NCI-H2107 (cell line): Measurements from ENCODE around the gene CEP128.

ENCODE experiments used
- DNase-seq: peaks from one replicate; lab custom pipeline; 2025; lab: John Stamatoyannopoulos, UW

CEP128 gene

DNA sequence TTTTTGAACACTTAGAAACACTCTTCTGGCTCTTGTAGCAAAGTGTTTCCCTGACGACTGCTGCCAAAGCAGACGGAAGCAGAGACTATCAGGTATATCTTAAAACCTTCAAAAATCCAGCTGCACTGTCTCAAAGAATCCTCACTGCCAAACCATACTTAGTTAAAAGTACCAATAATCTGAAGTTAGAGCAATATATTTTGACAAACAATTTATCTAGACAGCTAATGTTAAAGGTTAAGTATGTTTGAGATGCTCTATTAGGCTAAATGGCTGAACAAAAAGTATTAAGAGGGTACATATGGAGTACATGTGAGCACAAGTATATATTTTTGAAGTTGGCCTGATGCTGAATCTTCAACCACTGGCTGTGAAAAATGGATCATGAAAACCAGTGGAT lies 398.3 kb downstream of the CEP128 start:
- no peak for DNase-seq

DNA sequence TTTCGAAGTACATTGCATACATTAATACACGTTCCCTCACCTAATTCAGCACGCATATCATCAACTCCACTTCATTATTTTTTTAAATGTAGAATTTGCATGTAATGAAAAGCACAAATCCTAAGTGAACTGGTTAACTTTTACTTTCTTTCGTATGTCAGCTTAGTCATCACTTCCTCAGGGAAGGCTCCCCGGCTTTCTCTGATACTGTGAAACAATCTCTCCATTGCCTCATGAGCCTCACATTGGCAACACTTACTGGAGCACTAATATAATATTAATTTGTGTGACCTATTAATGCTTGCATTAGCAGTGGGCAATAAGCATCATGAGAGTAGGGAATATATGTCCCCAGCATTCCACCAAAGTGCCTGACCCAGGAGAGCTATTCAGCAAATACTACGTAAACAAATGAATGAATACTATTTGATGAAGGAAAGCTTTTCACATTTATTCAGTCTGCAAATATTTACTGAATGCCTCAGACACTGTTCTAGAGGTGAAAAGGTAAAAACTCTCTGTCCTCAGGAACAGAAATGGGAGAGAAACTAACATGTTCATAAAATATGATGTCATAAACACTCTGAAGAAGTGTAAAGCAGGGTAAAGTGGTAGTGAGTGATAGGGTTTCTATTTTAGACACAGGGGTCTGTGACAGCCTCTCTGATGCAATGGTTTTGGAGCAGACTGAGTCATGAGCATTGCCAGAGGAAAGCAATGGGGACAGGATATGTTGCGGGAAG lies 402.7 kb downstream of the CEP128 start:
- no peak for DNase-seq

DNA sequence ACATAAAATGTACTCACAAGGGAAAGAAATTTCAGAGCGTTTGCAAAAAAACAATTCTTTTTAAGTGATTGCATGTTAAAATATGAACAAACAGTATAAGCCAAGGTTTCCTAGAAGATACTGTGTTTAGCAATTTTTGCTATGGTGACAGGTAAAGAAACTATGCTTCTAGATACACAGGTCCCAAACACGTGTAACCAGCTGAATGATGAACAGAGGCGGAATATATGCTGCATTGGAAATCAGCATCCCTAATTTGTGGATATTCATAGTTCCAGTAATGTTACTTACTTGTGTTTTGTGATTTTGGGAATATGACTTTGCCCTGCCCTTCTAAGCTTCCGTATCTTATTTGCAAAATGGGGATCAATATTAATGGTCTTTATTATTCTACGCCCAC lies 403.9 kb downstream of the CEP128 start:
- DNase-seq = no peak

DNA sequence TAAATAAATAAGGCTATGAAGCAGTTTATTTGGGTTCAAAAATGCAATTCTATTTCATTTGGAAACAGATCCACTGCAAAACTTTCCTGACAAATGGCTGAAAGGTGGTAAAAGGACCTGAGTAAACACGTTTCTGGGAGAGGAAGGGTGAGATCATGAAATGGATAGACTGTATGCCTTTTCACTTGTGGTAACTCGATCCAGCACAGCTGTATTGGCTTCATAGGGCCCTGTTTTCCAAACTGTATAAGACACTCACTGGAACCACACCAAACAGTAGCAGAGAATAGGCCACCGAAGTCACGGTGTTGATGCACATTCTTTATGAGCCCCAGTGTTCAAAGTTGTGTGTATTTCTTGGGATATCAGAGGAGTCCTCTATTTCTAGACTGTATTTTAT lies 405.1 kb downstream of the CEP128 start:
- peak; percentile 14 for DNase-seq

DNA sequence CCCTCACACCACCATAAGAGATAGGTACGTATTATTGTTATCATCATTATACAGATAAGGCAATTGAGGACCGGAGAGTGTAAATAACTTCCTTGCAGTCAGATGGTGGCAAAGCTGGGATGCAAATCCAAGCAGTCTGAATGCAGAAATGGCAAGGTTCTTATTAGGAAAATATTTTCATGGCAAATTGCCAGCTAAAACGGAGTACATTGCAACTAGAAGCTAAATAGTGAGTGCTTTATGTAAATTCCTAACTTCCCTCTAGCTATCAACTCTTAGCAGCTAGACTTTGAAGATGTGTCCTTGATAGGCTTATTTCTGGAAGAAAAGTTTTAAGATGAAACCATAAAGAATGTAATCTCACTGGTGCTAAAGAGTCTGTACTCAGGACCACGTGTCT lies 406.4 kb downstream of the CEP128 start:
- no peak for DNase-seq

DNA sequence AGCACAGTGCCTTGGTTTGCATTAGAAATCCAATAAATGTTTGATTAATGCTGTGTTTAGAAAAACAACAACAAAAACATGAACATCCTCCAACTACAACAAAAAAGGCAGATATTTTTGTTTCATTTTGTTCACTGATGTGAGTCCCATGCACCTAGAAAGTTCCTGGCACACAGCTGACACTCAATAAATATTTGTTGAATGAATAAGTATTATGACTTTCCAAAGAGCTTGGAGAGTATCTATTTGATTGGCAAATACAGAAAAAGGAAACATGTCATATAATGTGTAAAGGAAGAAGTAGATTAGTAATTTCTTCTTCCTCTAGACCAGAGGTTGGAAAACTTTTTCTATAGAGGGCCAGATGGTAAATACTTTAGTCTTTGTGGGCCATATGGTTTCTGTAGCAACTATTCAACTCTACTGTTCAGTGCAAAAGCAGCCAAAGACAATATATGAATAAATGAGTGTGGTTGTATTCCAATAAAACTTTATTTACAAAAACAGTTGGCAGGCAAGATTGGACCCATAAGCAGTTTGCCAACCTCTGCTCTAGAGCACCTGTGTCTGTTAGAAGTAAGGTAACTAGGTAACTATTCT lies 417.9 kb downstream of the CEP128 start:
- no peak for DNase-seq

DNA sequence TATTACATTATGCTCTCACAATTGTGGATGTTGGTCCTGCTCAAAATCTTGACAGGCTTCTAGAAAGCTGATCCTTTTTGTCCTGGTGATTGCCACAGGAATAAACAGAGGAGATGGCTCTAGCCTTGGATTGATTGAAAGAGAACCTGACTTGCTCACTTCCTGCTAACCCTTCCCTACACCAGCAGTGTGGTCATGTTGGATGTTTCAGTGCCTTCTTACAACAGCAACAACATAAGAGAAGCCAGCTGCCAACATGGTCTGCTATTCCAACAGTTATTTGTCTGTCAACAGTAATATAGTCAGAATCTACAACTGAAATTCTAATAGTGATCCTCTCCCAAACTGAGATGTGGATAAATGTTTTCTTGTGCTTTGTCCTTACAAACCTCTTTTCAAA lies 418.6 kb downstream of the CEP128 start:
- DNase-seq = no peak

DNA sequence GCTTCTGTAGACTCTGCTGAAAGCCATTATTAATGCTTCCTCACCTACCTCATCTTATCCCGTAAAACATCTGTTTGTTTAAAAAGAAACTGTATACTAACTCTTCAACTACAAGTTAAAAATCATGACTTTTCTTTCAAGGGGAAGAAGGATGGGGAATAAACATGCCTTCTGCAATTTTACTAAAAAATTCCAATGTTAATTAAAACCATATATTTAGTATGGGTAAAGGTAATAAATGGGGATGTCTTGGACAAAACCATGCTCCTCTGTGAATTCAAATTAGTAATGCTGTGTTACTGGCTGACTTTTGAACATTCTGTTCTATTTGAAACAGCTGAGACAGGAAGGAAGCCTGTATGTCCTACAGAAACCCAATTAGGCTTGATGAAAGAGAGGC lies 419.1 kb downstream of the CEP128 start:
- DNase-seq = no peak

DNA sequence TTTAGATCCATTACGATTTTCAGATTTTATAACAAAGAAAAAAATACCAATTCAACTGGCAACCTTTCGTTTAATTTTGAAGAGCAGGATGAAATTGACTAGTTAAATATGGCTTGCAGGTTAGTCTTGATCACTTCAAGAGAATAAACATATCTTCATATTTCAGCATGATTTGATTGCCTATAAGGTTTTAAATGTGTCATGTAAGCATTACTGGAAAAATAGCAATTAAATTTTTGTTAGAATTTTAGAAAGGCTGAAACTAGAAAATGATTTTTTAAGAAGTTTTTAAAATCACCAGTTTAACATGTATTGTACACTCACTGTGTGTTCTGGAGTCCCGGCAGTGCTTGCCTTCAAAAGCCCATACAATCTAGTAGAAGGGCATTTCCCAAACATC lies 420.1 kb downstream of the CEP128 start:
- no peak for DNase-seq

DNA sequence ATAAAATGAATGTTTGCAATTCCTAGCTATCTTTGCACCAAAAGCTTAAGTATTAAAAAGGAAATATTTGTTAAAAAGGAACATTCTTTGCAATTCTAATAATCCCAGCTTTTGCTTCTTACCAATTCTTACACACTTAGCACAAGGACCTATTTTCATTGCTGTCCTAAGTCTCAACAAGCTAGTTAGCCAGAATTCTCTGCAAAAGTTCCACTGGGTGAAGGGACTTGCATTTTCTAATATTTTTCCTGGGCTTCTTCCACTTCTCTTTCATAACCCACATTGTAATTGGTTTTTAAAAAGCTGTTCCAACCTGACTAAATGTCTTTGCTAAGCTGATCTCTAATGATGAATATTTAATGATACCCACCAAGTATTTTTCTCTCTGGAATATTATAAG lies 422.5 kb downstream of the CEP128 start:
- no peak for DNase-seq

DNA sequence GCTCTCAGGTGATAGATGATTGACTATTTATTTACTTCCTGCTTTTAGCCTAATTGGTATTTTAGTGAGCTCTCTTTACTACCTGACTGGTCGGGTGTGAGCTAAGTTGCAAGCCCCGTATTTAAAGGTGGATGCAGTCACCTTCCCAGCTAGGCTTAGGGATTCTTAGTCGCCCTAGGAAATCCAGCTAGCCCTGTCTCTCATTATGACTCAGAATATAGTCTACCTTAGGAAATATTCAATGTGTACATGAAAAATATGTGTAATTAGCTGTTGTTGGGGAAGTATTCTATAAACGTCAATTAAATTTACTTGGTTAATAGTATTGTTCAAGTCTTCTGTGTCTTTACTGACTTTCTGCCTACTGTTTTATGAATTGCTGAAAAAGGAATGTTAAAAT lies 423.4 kb downstream of the CEP128 start:
- DNase-seq = no peak

DNA sequence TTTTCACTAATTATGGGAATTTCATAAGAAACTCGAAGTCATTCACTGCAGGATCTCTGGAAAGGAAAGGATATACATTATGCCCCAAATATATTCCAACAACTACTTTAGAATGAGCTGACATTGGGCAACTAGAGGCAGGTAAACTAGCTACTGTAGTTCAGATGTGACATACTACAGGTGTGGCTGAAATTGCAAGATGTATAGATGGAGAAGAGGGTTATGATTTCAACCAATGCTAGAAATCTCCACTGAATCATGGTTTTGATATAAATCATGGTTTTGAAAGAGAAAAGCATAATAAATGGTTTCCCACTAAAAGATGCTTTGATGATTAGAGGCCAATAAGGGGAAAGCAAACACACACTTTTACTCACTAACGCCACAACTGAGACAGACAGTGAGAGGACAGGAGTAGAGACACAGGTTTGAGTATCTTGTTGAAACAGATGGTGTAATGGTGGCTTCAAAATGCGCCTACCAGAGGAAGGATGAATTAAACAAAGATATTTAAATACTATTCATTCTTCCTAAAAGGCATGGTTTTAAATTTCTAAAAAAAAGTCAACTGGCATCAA lies 434.2 kb downstream of the CEP128 start:
- DNase-seq = no peak

DNA sequence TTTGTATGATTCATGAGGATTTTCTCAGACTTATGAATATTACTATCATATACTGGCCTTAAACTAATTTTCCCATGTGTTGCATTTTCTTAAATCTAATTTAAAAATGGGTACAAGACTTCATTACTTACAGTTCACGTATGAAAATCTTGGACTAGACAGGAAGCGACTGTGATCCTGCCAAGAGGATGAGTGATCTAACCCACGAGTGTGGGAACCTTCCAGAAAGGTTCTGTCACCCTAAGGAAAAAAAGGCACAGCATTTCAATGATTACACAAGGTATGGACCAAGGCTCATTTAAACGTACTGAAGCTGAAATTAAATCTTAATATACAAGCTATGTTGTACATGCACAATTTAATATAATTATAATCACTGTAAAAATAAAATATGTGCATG lies 436.8 kb downstream of the CEP128 start:
- no peak for DNase-seq

DNA sequence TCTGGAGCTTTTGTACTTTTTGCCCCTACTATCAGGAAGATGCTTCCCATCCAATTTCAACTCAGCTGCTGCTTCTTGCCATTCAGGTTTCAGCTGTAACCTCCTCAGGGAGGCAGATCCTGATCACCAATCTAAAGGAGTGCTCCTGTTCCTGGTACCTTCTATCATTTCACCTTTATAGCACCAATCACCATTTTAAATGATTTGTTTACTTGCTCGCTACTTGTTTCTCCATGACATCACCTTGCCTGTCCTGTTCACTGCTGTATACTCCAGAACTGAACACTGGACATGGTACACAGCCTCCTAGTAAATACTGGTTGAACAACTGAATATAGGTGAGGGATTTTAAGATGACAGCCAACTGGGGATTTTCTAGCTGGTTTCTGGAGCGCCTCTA lies 443.0 kb downstream of the CEP128 start:
- no peak for DNase-seq

DNA sequence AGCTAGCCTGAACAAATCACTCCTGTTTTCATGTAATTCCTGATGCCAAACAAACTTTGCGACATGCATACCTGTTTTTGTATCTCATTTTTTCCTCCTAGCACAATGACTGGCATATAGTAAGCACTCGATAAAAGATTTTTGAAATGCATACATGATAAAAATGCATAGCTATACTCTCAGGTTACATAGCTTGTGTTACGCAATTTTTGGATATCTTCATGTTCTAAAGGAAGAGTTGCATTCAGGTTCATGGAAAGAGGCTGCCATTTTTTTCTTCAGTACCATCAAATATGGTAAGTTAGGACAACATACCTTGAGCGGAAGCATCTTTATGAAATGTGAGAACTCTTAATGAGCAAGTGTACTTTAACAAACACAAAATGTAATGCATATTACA lies 445.4 kb downstream of the CEP128 start:
- no peak for DNase-seq

DNA sequence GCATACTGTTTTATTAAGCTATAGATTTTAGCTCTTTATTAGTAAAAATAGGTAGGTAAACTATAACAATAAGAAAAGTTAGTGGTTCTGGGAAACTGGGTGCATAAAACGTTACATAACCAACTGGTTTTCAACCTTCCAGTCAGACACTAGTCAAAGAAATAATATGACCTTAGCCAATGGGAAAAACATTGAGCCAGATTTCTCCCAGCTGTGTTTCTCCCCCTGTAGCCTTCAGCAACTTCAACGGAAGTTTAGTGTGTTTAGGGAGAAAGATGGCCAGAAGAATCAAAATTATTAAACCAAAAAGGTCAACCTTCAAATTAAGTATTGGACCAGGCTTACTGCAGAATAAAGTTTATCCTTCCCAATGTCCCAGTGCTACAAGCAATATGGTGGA lies 446.8 kb downstream of the CEP128 start:
- no peak for DNase-seq

DNA sequence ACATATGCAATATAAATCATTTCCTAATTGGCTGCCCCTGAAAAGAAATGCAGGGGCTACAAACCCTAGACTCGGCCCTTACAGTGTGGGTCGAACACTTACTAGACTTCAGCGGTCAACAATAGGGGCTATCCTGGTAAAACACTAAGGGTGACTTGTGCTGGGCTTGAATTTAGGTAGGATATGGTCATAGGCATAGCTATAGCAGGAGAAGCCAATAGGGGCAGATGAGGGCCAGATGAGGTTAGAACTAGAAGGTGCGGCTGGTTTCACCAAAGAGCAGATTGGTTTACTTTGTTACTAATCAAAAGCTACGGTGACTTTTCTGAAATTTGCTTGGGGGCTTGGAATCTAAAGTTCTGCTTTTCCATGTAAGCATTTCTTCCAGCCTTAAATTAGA lies 447.9 kb downstream of the CEP128 start:
- DNase-seq = no peak

DNA sequence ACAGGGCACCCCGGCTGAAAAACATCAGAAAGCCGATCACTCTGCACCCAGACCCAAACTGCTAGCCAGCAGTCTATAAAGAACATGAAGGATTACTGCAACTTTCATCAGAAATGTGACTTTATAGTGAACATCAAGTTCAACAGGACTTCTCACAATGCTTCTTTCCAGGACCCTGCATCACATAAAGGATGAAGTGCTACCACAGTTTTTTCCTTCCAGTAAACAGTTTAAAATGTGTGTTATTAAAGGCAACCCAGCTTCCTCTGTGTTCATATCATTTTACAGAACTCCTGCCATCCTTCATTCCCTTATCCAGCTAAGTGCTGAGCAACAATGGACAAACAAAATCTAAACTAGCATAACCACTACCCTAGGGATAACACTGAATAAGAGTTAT lies 449.9 kb downstream of the CEP128 start:
- no peak for DNase-seq

DNA sequence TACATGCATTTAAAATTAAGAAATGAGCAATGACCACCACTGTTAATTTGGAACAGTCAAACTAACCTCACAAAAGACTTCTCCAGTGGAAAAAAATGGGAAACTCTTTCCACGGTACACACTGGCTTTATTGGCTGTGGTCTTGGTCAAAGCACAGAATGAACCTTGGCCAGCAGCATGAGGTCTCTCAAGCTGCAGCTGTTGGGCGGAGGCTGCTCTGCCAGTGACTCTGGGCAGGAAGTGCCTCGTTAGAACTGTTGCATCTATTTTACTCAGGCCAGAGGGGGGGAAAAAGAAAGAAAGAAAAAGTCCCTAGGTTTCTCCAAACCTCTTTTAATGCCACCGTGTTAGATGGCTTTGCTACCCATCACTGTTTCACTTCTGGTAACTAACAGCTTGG lies 450.4 kb downstream of the CEP128 start:
- no peak for DNase-seq

DNA sequence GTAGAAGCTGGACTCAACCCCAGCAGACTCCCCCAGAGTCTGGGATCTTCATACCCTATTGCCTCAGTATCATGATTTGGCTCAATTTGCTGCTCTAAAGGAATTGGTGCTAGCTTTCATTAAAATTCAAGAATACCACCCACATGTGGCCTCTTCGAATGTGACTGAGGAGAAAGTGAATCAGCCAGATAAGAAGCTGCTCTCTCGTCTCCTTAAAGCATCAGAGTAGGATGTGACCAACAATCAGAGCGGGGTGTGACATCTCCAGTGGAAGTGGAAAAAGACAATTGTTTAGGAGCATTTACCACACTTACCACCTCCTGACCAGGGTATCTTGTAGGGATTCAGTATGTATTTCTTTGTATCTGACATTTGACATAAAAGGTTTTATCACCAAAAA lies 452.0 kb downstream of the CEP128 start:
- no peak for DNase-seq

DNA sequence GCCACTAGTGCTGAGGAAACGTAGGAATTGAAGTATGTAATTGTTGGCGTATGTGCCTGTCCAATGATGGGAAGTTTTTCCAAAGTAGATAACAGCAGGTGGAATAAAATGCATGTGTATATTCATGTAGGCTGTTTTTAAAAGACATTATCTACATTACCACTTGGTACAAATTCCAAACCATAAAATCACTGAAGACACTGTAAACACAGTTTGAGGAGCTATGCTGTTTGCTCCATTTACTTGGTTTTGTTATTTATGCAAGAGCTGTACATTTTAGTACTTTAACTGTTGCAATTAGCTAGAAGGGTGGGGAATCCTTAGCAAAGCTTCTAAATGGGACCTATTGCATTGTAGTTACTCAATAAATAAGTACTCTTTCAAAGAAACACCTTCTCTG lies 455.8 kb downstream of the CEP128 start:
- no peak for DNase-seq

DNA sequence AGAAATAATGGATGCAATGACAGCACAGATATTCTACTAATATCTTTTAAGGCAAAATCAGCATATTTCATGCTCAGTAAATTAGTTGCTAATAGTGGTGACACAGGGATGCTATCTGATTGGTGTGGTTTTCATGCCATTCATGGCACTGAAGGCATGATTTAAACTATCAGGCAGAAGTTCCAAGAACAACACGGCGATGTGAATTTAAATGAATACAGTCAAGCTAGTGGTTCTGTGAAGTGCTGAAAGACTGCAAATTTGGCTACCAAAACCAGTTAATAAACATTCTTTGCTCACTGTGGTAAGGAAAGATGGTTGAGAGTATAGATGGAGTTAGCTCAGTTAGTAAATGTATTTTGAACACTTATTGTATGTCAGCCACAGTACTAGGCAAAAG lies 458.2 kb downstream of the CEP128 start:
- no peak for DNase-seq

DNA sequence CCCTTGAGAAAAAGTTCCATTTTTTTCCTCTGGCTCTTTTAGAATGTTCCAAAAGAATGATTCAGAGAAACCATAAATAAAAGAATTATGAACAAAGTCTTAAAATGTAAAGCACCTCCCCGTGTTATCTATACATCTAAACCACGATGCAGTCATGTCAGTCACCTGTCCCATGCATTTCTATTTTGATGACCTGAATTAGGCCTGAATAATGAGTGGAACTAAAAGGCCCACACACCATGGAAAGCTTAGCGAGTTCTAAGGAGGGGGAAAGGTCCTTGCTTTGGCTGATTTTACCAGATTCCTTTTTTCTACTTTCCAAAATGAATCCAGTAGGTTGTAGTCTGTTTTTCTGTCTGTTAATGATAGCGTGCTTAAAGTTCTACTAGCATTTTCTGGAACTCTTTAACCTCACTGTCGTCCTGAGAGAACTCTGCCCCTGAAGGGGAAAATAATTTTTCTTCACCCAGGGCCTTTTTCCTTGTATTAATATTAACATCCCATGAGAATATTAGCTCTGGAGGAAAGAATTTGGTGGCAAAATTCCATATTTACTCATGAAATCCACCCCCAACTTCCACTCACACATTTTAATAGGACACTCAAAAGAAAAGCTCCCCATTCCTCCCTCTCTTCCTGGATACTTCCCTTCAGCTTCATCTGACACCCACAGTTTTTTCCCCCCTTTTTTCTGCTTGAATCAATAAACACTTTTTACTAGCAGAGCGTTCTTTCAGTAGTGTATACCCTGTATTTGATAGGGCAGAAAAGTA lies 464.0 kb downstream of the CEP128 start:
- no peak for DNase-seq
